Measurements from ENCODE around the gene MAPKAPK2.

MAPKAPK2 gene

DNA sequence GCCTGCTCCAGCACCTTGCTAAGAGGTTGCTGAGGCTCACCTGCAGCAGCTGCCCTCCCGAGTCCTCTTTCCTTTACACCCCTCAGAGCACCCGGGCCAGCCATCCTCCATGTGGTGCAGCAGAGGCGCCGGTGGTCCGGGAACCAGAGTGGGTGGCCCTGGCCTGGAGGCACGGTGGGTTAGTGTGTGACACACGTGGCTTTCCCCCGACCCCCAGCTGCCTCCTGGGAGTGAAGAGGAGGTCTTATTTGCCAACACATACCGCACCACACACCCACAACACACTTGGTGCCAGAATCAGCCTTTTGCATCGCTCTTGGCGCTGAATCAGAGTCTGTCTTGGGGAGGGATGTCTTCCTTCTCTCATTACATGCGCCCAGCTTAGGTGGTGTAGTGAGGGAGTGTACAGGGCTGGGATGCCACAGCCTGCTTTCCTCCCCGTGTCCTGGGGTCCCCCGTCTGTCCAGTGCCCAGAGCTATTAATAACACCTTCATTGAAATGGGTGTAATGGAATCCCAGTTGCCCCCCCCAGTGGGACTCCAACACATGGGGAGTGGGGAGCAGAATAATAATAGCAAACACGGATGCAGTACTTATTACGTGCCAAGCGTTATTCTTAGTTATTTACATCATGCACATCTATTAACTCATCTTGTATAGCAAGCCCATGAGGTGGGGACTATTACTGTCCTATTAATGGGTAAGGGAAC, 38.2 kb downstream of the MAPKAPK2 start:
- DNase-seq (ENCODE audit: low spot score) = no peak

GRCh38 chr1:206723462-206723804, 38.7 kb downstream of the MAPKAPK2 start:
- DNase-seq (ENCODE audit: low spot score) = no peak

DNA sequence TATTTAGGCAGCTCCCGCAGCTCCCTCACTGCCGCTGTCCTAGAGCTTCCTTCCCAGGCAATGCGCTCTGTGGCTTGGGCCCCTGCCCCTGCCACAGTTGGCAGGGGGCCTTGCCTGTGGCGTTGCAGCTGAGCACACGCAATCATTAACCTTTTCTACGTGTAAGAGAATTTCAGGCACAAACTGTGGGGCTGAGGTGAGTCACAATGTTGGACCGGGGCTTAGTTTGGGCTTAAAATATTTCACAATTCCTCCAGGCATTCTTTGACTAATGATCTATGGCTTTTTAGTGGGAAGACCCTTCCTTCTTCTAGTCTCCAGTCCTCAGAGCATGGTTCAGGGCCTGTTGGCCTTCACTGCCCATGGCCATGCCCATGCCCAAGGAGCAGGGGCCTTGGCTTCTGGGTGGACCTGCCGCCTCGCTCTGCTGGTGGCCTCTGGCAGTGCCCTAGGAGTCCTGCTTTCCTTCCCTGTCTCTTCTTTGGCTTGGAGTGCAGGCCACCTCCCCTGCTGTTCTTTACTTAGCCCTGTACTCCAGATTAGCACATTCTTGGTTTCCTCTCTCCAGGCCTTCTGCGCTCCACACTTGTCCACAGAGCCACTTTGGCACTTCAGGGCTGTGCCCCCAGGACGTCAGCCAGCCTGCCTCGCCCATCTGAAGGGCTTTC, 39.2 kb downstream of the MAPKAPK2 start:
- no peak for DNase-seq (ENCODE audit: low spot score)

GRCh38 chr1:206725109-206725963, 40.6 kb downstream of the MAPKAPK2 start:
- DNase-seq (ENCODE audit: low spot score) = peak; percentile 52

DNA sequence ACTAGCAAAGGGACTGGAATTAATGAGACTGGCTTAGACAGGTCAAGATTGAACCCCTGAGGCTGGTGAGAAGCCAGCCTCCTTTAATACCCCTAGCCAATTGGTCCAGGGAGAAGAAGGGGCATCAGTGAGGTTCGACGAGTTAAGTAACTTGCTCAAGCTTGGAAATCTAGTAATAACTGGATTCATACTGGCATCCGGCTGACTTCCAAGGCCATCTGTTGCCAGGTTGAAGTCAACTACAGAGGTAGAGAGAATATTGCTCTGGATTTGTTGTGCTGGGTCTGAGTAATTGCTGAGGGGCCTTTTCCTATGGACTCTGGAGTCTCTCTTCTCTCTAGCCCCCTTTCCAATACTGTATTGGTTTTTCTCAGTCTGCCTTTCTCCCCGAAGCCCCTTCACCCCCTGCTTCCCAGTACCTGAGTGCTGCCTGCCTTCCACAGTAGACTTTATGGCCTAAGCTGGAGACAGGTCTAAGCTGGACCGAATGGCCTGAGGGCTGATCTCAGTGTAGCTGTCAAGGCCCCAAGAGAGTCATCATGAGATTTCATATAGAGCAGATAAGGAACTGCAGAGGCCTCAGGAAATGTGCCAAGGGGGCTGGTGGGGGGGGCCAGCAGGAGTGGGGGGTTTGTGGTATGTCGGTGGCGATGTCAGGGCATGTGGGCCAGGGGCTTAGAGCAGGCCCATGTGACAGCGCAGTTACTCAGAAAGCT, 43.4 kb downstream of the MAPKAPK2 start:
- DNase-seq (ENCODE audit: low spot score) = no peak

GRCh38 chr1:206728697-206728987, 43.9 kb downstream of the MAPKAPK2 start:
- no peak for DNase-seq (ENCODE audit: low spot score)

DNA sequence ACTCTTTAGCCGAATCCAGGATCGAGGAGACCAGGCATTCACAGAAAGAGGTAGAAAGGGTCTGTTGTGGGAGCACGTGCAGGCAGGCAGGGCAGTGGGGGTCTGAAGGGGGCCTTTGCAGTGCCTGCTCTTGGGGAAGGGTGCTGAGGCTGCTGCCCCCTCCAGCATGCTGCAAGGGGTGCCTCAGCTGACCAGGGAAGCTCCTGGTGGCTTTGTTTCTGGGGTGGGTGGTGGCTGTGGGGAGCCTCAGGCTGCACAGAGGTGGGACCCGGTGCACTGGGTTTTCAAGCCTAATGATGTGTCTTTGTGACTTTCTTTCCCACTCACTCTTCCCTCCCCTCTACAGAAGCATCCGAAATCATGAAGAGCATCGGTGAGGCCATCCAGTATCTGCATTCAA, 44.3 kb downstream of the MAPKAPK2 start:
- DNase-seq (ENCODE audit: low spot score) = no peak

DNA sequence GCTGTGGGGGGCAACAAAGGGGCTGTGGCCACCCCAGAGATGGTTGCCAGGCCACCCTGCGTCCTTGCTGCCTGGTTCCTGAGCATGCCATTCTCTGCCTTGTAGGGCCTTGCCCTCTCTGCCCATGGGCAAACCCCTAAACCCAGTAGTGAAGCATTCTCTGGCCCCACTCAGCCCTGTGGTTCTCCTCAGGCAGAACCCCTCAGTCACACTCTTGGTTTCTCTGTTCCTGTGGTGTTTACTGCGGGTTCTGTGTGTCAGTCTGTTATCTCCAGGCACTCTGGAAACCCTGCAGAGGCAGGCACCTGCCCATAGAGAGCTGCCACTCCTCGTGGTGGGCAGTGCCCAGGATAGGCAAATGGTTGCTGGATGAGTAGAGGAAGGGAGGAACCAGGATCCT, 44.8 kb downstream of the MAPKAPK2 start:
- DNase-seq (ENCODE audit: low spot score) = no peak

DNA sequence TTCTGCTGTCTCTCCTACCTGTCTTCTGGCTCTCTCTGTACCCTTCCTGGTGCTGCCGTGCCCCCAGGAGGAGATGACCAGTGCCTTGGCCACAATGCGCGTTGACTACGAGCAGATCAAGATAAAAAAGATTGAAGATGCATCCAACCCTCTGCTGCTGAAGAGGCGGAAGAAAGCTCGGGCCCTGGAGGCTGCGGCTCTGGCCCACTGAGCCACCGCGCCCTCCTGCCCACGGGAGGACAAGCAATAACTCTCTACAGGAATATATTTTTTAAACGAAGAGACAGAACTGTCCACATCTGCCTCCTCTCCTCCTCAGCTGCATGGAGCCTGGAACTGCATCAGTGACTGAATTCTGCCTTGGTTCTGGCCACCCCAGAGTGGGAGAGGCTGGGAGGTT, 47.8 kb downstream of the MAPKAPK2 start:
- DNase-seq (ENCODE audit: low spot score) = no peak

DNA sequence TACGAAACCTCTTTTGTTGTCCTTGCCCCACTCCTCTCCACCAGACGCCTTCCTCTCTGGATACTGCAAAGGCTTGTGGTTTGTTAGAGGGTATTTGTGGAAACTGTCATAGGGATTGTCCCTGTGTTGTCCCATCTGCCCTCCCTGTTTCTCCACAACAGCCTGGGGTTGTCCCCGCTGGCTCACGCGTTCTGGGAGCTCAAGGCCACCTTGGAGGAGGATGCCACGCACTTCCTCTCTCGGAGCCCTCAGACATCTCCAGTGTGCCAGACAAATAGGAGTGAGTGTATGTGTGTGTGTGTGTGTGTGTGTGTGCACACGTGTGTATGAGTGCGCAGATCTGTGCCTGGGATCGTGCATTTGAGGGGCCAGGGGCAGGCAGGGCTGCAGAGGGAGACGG, 48.3 kb downstream of the MAPKAPK2 start:
- DNase-seq (ENCODE audit: low spot score) = no peak

GRCh38 chr1:206734499-206735142, 49.9 kb downstream of the MAPKAPK2 start:
- peak; percentile 67 for DNase-seq (ENCODE audit: low spot score)

DNA sequence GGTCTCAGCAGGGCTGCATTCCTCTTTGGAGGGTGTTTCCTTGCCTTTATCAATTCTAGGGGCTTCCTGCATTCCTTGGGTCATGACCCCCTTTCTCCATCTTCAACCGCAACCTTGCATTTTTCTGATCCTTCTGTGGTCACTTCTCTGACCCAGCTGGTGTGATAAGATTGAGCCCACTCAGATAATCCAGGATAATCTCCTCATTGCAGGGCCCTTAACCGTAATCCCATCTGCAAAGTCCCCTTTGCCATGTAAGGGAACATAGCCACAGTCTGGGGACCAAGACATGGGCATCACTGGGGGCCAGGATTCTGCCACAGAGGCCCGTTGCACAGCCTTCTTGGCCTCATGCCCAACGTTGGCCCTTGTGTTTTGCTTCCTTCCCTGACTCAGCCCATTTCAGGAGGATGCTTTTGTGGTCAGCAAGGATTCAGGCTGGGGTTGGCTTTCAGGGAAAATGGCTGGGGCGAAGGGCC, 50.9 kb downstream of the MAPKAPK2 start:
- no peak for DNase-seq (ENCODE audit: low spot score)

DNA sequence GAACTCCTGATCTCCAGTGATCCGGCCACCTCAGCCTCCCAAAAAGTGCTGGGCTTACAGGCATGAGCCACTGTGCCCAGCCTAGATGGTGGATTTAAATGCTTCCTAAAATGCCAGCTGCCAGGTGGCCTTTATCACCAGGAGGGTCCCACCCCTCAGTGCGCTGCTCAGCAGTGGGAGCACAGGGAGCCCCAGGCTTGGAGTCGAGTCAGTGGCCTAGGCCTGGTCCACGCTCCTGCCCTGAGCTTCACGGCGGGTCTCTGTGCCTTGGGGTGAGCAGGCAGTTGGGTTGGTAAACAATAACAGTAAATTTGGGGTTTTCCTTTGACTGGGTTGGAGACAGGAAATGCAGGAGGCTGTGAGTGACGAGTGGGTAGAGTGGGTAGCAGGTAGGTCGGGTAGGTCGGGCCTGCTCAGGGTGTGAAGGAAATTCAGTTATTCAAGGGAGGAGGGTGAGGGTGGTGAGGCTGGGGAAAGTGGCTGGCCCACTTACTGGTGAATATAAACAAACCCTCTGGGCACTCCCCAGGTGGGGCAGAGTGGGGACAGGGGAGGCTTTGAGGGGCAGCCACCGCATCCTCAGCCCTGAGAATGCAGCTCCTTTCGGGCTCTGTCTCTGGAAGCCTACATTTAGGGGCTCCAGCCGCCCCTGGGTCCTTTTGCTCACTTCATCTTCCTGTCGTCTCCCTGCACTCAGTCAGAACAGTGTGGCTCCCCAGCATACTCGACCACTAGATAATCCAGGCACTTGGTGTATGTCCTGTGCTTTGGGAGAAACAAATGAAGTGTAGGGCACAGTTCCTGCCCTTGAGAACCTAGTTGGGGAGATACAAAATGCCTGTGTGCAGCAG, 52.4 kb downstream of the MAPKAPK2 start:
- no peak for DNase-seq (ENCODE audit: low spot score)

DNA sequence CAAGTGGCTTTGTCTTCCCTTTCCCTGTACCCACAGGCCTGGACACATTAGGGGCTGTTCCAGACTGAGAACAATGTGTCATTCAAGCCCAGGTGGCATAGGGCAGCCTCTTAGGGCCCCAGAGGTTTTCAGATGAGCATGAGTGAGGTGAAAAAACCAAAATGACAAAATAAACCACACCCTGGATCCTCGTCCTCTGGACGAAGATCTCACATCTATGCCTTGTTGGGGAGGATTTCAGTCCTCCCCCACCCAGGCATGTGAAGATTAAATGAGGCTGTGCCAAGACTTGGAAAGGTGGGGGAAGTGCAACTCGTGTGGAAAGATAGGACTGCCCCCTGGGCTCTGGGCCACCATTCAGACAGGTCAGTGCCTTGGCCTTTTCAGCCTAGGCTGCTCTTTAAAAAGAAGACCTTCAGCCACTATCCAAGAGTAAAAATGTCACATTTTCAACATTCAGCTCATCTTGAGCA, 53.1 kb downstream of the MAPKAPK2 start:
- DNase-seq (ENCODE audit: low spot score) = no peak

DNA sequence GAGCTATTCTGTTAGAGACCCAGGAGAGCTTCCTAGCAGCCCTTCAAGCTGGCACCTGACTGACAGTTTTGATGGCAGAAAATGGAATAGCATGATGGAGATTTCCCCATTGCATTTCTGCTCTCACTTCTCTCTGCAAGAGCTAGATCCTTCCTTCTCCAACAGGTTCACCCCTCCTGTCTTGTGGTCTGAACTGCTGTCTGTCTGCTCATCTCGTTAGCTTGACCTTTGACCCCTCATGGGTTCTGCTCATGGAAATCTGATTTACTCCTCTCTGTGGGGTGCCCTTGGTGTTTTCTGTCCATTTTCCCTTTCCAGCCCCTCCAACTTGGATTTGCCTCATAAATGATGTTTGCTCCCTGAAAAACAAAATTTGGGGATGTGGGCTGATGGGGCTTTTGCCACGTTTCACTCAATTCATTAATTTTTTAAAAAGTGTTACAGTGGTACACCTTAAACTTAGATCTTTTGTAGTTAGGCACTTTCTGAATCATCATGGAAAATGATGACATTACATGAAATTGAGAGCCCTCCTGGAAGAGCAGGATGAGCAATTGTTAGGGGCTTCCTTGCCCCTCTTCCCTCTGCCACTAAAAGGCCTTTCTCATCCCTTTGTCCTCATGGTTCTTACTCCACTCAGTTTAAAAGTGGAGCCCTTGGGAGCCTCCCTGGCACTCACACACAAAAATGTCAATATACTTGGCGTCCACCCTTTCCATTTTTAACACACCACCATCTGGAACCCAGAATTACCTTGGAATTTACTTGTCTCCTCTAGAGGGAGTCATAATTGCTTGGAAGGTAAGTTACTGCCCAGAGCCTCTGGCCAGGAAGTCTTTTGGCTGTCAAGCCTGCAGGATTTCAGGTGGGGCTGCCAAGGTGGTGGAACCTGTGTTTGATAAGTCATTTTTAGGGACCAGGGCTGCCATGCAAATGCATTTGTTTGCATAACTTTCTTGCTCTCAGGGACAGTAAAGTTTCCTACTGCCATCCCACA, 54.0 kb downstream of the MAPKAPK2 start:
- no peak for DNase-seq (ENCODE audit: low spot score)

DNA sequence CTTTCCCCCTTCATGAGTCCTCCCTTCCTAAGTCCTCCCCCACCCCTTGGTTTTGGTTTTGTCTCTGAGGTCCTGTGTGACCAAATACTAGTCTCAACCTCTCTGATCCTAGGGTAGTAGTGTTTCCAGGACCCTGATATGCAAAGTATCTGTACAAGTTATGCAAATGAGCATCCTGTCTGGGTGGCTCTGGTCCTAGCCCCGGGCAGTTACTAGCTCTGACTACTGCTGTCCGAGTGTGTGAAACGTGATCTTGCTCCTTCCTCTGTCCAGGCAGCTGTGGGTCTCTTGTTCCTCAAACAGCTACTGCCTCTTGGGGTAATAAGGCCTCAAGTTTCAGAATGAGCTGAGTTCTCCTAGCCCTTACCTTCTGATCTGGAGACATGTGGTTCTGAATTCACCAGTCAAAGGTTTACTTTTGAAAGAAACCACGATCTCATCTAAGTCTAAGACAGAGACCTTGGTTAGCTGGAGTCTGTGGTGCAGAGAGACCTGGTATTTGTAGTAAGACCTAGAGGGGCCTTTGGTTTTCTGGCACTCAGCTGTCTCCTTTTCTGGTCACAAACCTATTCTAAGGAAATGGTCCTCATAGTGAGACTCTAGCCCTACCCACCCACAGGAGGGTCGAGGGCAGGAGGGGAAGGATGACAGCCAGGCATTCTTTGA, 54.8 kb downstream of the MAPKAPK2 start:
- DNase-seq (ENCODE audit: low spot score) = no peak

- no peak for DNase-seq (ENCODE audit: low spot score)
Observed at GRCh38 chr1:206741142-206741701, 56.5 kb downstream of the MAPKAPK2 start.

DNA sequence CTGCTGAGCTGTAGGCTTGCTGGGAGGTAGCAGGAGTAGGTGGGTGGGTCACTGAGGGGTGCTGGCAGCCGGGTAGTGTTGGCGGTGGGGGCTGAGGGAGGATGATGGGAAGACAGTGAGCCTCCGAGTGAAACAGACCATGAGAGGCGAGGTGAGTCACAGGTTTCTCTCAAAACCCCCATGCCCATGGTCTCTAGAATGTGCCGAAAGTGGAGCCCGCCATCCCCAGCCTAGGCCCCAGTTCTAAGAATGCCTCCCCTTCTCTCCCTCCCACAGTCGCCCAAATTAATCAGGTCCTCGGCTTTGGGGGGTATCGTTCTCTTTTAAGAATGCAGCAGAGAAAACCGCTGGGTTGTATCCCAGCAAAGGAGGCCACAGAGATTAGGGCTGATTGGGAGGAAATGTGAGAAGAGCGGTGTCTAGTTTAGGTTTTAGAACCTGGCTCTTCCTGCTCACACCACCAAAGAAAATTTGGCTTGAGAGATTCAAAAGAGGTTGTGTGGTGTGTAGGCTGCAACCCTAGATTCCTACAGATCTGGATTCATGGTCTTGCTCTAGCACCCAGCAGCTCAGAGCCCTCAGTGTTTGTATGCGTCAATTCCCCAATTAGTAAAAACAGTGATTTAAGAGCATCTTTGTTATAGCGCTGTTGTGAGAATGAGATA, 58.1 kb downstream of the MAPKAPK2 start:
- DNase-seq (ENCODE audit: low spot score) = no peak

Data from HuH-7 (cell line).